Glomerular endothelial cell (primary cell): ENCODE measurements around the gene ANTXRL. TPM values are rescaled to one million over a fixed set of nuclear protein-coding genes. Genes with fewer than 3 reads are reported as not detected.
"Not testable (repeated sequence)": the region's sequence is repeated elsewhere in the genome, so short reads cannot be mapped to it uniquely, and the experiment has no call there.

Experiments used
- DNase-seq: peaks from one replicate; pipeline ENCODE4 v3.0.0-alpha.2; 2011; ENCODE audit warnings: low read depth, low spot score; ENCODE audit errors: extremely low read depth
- total RNA-seq: library from RNA; depleted of rRNA; stranded (reverse); fragments of >200 nt; gene quantifications from 2 replicates; pipeline ENCODE4 v1.2.3, GENCODE V29; 2015

ANTXRL gene
- total RNA-seq, 1 donor from 2014 or later = not detected

GRCh38 chr10:46293832-46294640 lies 7.2 kb downstream of the ANTXRL start:
- DNase-seq = no peak

GRCh38 chr10:46294641-46295220 lies 7.9 kb downstream of the ANTXRL start:
- DNase-seq = no peak

GRCh38 chr10:46295350-46296010 lies 8.7 kb downstream of the ANTXRL start:
- not testable (repeated sequence) for DNase-seq

DNA sequence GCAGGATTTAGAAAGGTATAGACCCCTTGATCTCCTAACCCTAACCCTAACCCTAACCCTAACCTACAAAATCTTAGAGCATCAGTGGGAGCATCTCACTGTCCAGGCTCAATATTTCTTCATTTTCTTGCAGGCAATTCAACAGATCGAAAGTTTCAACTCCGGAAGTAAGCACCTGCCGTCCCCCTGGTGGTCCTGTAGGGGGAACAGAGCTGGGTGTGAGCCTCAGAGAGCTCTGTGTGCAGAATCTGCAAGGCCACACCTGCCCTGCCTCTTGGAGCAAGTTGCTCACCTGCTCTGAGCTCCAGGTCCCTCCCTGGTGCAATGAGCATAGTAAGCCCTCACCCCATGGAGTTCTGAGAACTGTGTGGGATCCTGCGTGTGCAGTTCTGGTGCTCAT lies 9.3 kb downstream of the ANTXRL start:
- DNase-seq = not testable (repeated sequence)

DNA sequence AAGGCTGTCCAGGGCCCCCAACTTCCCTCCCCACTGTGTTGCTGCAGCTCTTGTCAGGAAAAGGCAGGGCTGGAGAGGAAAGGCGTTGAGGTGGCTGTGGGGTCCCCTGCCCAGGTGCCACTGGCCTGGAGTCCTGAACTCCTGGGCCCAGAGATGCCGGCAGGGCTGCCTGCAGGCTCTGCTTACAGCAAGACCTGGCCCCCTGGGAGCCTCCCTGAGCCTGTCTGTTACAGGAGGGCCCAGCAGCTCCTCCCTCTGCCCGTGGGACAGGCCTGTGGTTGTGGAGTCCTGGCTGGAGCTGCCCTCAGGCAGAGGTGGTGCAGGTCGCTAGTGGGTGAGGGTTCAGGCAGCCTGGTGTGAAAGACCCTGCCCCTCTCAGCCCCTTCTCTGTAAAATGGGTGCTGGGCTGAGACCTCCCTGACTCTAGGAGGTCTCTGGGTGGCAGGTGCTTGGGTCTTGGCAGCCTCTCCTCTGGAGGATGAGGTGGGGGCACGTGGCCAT lies 9.9 kb downstream of the ANTXRL start:
- DNase-seq = no peak

DNA sequence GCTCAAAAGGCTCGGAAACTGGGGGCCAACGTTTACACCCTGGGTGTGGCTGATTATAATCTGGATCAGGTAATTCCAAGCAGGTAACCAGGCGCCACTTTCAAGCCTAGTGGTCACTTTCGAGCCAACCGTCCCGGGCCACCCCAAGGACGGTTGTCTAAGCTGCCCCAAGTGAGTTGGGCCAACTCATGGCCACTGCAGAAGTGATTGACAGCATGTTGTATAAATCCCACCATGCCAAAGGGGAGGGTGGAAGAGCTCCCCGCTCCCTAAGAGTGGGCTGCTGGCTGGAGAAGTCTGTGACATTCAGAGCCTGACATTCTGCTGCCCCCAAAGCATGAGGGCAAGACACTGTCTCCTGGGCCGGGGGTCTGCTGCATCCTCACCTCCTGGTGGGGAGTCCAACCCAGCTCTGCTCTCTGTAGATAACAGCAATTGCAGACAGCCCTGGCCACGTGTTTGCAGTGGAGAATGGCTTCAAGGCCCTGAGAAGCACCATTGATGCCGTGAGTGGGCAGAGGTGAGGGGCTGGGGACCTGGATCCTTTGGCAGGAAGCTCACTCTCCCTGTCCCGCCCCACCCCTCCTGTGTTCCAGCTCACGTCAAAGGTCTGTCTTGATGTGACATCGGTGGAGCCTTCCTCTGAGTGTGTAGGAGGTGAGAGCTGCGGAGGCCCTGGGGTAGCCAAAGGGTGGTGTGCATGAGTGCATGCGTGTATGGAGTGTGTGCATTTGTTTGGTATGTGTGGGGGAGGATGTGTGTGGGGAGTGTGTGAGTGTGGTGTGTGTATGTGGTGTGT lies 10.8 kb downstream of the ANTXRL start:
- no peak for DNase-seq

DNA sequence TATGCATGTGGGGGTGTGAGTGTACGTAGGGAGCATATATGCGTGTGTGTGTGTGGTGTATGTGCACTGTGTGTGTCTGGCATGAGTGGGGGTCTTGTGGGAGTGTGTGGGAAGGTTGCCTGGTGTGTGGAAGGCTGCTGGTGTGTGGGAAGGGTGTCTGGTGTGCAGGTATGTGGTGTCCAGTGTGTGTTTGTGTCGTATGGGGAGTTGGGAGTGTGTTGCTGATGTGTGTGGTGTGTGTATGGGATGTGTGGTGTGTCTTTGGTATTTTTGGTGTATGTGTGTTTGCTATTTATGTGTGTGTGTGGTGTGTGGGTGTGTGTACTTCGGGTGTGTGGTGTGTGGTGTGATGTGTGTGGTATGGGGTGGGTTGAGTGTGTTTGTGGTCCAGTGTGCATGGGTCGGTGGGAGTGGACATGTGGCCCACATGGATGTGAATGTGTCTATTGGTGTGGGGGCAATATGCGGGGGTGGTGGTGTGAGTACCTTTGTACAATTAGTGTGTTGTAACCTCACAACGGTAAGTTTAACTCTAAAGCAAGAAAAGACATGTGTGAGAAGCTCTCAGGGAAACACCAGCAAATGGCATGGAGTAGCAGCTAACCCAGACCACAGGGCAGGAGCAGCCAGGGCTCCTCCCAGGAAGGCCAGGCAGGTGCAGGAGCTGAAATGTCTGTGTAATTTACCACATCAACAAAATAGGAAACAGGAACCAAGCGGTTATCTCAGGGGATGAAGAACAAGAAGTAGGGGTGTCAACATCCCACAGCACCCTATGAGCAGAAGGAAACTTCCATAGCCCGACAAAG lies 11.9 kb downstream of the ANTXRL start:
- DNase-seq = no peak

GRCh38 chr10:46299286-46299535 lies 12.4 kb downstream of the ANTXRL start:
- DNase-seq = no peak

DNA sequence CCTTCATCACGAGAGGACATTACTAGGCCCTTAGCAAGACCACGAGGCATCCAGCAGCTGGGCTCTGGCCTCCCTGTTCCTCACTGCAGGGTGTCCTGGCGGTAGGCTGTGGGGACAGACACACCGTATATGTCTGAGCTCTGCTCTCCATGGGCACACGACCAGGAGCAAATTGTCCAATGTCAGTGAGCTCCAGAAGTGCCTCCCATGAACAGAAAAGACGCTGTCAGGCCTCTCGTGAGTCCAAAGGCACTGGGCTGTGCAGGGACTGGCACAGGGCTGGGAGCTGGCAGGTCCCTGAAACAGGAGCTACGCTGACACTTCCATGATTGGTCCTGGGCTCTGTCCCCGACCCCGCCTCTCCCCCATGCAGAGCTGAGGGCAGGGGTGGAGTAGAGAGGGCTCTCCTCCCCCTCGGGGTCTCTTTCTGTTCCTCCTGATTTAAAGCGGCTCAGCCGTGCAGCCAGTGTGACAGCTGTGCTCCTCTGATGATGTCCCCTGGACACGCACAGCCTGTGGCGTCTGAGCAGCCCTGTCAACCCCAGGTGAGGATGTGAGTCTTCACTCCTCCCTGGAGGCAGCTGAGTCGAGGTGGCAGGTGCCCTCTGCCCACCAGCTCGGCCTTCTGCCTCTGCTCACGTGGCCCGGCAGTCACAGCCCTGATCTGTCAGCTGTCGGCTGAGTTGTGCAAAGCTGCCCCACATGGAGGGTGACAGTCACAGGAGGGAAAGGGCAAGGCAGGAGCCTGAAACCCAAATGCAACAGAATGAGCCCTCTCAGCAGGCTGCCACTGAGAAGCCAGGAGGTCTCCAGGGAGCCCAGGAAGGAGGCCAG lies 13.0 kb downstream of the ANTXRL start:
- no peak for DNase-seq

DNA sequence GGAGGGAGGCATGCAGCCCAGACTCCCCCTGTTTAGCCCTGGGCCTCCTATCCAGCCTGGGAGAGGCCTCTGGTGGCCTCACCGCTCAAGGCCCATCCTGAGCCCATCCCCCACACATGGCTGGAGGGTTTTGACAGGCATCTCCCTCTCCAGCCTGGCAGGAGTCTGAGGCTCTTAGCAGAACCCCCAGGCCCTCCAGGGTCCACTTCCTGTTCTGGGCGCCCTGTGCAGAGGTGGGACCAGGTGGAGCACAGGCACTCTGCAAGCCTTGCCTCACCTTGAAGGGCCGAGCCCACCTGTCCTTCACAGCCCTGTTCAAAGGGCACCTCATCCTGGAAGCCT lies 13.5 kb downstream of the ANTXRL start:
- DNase-seq = not testable (repeated sequence)

DNA sequence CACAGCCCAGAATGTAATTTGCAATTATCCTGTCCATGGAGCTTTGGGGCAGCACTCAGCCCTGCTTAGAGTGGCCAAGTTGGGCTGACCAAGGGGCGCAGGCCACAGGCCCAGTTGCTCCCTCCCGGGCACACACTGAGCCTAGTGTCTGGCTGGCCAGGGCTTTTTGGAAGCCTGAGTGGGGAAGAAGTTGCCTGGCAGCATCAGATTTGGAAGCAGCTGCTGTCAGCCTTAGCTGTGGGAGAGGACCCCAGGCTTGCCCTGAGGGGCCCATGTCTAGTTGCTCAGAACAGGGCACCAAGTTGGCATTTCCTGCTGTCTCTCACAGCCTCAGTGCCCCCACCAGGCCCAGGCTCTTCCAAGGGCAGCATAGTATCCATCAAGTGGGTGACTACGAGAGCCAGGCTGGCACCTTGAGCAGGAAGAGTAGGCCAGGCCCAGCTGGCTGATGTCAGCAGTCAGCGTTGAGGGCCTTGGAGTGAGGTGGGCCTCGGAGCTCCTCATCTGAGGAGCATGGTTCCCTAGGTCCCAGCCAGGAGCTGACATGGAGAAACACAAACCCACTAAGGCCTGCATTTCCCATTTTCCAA lies 14.4 kb downstream of the ANTXRL start:
- DNase-seq = no peak

DNA sequence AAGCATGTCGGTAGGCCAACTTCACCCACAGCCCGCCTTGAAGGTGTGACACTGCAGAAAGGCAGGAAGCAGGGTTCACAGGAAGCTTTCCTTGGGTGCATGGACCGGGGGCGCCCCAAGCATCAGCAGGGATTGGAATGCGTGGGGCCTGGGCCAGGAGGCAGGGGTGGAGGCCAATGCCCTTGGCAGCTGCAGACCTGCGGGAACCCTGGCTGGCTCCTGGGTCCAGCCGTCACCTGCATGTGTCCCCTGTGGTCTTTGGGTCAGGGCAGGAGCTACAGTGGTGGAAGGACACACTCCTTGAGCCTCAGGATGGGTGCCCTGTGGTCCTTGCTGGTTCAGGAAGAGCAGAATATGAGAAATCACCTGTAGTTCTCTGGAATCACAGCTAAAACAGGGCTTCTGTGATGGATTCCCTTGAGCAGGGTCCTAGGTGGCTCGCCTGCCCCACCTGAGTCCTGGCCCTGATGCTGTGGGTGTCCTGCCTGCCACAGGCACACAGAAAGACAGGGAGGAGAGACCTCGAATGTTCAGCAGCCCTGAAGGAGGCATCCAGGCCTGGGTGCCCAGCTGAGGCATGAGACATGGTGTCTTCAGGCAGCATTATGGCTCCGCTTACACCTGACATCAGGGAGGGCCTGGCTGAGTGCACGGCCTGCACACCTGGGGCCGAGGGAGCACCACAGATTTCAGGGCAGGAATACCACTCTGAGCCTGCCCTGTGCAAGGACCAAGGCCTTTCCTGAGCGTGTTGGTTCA lies 15.1 kb downstream of the ANTXRL start:
- DNase-seq = no peak

DNA sequence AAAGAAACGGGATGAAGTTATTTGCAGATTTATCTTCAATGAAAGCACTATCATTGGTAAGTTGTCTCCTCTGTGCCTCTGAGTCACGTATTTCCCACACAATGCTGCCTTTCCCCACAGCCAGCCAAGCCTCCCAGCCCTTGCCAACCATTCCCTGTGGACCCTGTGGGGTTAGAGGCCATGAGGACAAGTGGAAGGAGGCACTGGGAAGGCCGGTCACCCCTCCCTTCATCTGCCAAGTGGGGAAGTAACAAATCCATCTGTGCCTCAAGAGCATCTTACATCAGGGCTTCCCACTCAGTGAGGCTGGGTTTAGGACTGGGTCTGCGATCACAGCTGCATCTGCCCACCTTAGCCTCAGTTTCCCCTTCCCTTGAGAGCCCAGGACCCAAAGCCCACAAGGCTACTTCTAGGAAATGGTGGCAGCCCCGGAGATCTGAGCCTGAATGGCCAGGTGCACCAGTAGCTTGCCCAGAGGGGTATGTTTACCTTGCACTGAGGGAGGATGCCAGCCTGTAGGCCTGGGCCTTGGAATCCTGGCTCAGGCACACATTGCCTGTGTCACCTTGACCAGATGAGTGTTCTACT lies 16.1 kb downstream of the ANTXRL start:
- DNase-seq = not testable (repeated sequence)

DNA sequence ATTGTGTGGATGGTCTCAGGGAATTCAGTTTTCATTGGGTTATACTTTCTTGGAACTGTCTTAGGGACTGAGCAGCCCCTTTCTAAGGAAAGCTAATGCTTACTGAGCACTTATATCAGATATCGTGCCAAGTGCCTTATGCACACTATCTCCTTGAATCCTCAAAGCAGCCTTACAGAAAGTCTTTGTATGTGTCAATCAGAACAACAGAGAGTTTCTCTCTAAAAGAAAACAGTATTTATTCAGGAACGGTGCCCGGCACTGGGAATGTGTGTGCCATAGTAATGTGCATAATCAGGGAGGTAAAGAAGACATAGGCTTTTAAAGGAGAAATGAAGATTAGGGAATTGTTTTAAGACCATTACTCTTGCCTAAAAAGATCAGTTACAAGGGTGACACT lies 17.3 kb downstream of the ANTXRL start:
- DNase-seq = no peak

- DNase-seq = not testable (repeated sequence)
Measured at GRCh38 chr10:46304671-46305070, 17.9 kb downstream of the ANTXRL start.

GRCh38 chr10:46305079-46305818 lies 18.5 kb downstream of the ANTXRL start:
- DNase-seq = no peak

DNA sequence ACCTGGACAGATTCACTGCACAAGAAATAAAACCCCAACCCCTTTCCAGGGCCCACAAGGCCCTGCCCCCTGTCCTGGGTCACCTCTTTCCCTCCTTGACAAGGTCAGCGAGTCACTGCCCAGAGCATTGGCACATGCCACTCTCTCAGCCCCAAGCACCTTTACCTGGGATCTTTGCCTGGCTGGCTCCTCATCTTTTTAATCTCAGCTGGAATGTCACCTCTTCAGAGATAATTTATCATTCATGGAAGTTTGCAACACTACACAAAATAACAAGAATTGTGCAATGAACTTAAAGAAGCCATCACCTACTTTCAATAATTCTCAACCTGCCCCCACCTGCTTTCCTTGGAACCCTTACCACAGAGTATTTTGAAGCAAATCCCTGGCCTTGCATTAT lies 19.2 kb downstream of the ANTXRL start:
- DNase-seq = no peak
